ENCODE results near the gene EXOC7.
"Not testable (repeated sequence)": the region's sequence is repeated elsewhere in the genome, so short reads cannot be mapped to it uniquely, and the experiment has no call there.

EXOC7 gene

DNA sequence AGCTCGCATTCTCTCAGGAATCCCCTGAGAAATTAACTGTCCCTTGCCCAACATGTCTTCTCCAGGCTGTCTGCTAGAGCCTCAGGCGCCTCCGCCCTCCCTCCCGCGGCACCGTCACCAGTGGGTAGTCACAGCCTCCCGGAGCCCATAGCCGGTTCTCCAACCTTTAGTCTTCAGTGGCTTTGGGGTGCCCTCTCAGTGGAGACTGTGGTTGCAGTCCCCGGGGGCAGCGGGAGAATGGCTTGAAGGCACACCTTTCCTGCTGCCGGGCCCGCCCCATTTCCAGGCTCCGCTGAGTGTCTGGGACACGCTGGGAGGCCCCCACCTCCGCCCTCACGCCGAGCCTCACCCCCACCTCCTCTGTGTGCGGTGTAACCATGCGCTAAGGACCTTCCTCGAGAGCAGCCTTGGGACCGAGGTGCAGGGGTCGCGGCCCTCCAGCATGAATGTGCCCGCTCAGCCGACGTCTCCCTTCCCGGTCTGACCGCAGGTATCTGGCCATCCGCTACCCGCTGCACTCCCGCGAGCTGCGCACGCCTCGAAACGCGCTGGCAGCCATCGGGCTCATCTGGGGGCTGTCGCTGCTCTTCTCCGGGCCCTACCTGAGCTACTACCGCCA, 27.3 kb downstream of the EXOC7 start:
- DNase-seq (ENCODE audit: low read depth) = no peak

DNA sequence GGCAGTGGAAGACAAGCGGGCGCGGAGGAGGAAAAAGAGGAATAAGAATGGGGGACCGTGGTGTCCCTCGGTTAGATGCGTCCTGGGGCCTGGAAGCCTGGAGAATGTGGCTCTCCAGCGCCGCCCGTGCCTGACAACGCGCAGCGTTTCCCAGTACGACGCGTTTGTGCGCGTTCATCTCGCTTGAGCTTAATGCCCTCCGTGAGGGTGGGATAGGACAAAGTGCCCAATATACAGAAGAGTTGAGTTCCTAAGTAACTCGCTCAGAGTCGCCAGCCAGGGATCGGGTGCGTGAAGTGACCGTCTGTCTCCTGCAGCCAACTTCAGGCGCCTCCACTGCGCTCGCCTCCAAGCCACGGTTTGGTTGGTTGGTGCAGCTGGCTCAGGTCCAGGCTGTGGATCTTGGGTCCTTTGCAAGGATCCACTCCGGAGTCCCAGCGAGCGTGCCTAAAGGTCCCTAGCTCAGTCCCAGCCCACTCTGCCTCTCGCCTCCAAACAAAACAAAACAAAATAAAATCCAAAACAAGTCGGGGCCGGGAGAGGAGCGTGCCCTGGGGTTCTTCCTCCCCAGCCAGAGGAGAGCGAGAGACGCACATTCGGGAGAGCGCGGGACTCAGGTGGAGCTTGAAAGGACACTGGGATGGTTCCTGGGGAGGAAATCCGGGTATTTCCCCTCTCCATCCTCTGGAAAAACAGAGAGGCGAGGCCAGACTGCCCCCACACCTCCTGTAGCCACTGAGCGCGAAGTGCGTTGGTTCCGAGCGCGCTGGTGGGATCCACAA, 28.0 kb downstream of the EXOC7 start:
- no peak for DNase-seq (ENCODE audit: low read depth)

DNA sequence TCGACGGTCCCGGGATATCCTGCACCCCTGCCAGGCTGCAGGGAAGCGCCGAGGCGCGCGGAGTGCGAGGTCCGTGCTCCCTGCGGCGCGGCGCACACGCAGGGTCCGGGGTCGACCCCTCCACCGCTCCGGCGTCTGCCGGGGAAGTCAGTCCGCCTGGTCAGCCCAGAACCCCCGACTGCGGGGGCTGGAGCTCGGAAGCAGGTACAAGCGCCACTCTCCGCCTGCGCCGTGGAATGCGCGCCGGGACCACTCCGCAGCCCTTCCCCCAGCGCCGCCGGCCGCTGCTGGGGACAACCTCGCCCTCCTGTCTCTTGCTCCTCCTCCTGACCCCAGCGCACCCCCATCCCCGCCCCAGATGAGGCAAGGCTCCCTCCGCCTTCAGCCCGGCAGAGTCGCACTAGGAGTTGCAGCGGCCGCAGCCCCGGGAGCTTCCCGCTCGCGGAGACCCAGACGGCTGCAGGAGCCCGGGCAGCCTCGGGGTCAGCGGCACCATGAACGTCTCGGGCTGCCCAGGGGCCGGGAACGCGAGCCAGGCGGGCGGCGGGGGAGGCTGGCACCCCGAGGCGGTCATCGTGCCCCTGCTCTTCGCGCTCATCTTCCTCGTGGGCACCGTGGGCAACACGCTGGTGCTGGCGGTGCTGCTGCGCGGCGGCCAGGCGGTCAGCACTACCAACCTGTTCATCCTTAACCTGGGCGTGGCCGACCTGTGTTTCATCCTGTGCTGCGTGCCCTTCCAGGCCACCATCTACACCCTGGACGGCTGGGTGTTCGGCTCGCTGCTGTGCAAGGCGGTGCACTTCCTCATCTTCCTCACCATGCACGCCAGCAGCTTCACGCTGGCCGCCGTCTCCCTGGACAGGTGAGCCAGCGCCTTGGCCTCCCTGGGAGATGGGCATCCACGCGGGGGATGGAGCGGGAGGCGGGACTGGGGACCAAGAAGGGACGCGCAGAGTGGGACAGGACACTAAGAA, 28.9 kb downstream of the EXOC7 start, which contains the start of gene GALR2:
Gene GALR2, plus strand, starts transcription at position 392 of the 974 bp plus-strand sequence. Its CDS starts 103 bp downstream, at position 495.
- no peak for DNase-seq (ENCODE audit: low read depth)

DNA sequence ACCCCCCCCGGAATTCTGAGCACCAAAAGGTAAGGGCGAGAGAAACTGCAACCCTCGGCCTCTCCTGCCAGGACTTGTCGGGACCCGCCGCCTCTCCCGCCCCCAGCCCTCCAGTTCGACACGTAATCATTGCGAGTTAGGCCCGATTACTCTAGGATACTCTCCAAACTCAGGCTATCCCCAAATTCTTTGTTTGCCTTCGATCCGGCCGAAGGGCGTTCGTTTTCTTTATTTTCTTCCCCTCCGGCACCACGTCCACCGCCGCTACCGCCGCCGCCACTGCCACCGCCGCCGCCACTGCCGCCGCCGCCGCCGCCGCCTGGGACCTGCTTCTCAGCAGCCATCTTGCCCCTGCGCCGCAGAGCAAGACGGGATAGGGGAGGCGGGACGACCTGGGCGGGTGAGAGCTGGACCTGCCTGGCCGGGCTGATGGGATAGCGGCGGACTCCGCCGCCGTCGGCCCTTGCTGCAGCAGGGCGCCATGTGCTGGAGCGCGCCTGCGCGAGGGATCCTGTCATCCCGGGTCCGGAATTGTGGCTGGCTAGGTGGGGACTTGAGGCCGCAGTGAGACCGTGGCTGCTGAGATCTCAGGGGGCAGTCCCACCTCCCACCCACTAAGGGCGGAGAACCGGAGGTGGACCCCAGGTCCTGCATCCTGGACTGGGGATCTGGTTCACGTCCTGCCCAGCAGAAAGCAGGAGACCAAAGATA, 31.3 kb downstream of the EXOC7 start, which contains the start of gene SRP68:
Gene SRP68, minus strand, starts transcription at position 370 of the 711 bp plus-strand sequence. Its CDS starts 26 bp downstream, at position 344.
- DNase-seq (ENCODE audit: low read depth) = peak; percentile 74

DNA sequence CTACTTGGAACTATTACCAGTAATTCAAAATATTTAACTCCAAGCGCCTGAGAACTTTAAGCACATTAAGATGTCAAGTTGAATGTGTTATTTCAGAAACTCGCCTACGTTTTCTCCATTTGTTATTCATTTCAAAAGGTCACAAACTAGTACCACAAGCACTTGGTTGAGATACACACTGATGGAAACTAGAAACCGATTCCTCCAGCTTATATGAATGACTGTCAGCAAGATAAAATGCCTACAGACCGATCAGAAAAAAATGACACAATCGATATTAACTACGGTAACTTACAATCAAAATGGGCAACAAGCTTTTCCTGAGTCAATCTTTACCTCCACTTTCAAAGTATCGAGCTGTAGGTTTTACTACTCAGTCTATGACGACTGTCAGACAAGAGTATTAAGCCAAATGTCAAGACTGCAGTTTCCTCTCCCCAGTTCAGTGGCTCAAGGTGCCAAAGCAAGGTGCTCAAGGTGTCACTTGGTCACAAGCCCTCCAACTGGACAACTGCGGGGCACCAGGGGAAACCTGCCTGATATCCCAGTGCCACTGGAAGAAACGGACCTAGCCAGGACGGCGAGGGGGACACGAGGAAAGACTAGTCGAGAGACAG, 31.9 kb downstream of the EXOC7 start:
- no peak for DNase-seq (ENCODE audit: low read depth)

DNA sequence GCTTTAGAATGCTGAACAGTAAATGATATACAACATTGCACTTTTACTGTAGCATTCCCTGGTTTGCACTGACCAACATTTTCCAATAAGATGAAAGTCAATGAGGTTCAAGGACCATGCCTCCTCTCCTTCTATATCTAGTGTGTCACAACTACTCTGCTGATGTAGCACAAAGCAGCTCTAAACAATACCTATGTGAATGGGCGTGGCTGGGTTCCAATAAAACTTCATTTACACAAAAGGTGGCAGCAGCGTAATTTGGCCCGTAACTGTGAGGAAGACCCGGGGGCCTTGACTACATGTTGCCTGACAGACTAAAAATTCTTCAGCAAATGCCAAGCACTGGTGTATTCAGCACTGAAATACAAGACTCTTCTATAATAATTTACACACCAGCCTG, 37.8 kb downstream of the EXOC7 start:
- no peak for DNase-seq (ENCODE audit: low read depth)

DNA sequence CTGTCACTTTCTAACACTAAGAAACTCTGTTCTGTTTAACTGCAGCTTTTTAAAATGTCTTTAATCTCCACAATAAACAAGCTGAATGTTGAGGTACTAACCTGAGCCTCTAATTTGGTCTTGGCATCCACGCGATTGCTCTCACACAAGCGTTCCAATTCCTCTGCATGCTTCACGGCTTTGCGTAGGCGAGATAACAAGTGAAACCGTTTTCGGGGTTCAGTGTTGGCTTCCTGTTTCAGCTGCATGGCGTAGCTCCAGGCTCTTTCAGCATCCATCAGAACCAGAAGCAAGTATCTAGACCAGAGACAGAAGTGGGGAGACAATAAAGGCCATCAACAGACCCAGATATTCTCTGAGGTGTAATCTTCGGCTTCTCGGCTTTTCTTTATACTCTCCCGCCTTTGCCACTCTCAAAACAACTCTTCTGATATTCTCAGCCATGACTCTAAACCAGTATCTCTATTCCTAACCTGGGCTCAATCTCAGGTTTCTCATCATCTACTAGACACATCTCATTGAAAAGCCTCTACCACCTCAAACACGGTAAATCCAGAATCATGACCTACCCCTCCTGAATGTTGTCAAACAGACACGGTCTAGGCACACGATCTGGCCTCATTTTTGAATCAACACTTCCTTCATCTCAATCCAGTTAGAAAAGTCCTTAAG, 39.6 kb downstream of the EXOC7 start:
- no peak for DNase-seq (ENCODE audit: low read depth)

DNA sequence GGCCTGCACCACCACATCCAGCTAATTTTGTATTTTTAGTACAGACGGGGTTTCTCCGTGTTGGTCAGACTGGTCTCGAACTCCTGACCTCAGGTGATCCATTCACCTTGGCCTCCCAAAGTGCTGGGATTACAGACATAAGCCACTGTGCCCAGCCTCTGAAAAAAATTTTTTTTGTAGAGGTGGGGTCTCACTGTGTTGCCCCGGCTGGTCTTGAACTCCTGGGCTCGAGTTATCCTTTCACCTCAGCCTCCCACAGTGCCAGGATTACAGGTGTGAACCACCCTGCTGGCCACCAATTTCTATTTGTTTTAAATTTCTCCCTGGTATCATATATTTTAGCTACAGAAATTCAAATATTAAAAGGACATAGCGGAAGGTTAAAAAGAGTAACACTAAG, 45.3 kb downstream of the EXOC7 start:
- DNase-seq (ENCODE audit: low read depth) = not testable (repeated sequence)

DNA sequence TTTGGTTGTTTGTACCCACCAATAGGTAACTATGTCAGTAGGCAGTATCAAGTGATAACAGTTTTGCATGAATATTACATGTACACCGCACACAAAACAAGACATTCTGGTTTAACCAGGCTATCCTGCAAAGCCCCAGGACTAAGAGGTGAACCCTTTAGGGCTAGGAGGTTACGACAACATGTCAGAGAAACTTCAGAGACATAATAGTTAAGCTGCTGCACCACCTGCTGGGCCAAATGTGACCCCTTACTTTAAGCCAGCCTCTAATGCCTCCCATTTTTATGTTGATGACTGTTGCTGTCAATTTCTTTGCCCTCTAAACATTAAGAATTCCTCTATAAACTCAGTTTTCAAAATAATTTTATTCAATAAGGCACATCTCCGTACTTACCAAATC, 46.7 kb downstream of the EXOC7 start:
- DNase-seq (ENCODE audit: low read depth) = no peak

DNA sequence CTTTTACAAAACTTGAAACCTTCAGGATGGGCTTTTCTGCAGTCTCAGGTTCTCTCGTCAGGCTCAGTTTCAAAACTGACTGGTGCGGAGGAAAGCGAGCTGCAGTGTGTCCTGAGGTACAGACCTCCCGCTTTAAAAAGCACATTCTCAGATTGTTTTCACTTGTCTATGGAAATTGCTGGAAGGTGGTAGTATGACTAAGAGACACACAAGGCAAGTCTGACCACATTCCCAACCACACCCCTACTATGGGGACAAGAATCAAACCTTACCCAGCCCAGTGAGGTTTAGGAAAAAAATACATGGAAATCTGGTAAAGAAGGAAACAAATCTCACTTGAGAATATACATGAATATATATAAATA, 49.5 kb downstream of the EXOC7 start:
- no peak for DNase-seq (ENCODE audit: low read depth)

DNA sequence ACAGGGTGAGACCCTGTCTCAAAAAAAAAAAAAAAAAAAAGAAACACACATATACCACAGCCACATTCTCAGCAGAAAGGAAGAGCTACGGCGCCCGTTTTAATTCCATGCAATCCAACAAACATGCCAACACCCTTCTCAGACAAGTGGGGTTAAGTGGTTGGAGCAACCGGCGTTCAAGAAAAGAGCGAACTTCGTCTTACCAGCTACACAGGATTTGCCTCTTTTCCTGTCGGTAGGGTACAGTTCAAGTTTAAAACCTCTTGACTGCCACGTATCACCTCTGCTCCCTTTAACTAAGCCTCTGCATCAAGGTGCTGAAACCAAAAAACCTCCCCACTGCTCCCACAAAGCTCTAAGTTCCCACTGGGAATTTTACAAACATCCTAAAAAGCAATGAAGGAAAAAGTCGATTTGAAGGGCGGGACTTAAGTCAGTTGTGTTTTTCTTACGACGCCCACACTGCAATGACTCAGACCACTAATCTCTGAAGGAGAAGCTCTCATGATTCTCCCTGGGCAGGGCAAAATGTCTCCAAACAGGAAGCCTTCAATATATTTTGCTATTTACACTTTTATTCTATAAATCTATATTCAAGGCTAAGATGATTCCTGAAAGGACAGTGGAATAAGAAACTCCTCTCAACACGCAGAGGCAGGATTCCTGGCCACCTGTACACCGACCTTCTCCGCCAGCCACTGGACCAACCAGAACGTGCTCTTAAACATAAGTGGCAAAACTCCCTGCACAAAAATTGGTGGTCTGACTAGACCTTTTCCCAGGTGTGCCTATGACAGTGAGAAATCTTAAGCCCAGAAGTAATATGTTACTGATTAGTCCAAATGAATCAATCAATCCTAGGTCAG, 50.1 kb downstream of the EXOC7 start:
- DNase-seq (ENCODE audit: low read depth) = no peak

DNA sequence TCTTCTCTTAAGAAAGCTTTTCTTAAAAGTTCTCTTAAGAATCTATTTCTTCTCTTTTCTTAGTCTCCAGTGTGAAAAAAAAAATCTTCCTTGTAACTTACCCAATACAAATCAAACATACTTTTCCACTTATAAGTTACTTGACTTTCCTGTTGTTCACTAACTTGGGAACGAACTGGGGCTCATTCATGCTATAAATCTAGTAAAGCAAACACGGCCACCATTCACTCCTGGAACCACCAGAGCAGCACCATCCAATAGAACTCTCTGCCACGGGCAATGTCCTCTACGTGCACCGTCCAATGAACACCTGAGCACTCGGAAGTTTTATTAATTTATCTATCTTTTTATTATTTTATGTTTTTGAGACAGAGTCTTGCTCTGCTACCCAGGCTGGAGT, 52.0 kb downstream of the EXOC7 start:
- DNase-seq (ENCODE audit: low read depth) = no peak

DNA sequence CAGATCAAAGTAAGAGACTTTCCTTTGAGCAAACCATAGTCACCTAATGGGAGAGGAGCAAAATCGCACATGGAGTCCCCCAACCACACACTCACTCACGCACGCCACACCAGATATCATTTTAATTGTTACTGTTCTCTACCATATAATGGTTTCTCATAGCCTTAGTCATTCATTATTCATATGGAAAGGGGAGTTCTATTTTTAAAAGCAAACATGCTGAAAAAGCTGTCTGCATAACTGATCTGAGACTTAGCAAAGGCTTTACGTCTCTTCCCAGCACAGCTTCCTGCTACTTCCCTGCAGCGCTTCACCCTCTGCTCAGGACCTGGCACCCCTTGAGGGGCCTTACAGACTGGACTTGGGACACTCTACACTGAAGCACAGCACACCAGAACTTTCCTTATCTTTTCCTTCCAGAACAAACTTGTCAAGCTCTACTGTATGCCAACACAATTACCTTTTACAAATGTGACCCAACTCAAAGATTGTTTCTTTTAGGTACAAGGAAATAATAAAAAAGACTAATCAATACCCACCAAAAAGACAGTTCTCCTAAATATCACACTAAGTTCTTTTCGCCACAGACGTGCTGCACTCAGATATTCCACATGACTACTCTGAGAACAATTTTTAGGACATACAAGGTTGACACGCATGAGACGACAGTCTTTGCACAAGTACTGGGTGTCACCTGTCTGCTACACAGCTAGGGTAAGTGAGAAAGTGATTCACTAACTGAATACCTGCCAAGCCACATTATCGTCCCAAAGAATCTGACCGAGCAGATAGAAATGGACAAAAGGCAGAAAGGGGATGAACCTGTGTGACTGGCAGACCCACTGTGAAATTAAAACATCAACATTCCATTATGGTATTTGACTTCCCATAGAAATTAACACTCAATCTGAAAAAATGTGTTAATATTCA, 52.8 kb downstream of the EXOC7 start:
- no peak for DNase-seq (ENCODE audit: low read depth)

DNA sequence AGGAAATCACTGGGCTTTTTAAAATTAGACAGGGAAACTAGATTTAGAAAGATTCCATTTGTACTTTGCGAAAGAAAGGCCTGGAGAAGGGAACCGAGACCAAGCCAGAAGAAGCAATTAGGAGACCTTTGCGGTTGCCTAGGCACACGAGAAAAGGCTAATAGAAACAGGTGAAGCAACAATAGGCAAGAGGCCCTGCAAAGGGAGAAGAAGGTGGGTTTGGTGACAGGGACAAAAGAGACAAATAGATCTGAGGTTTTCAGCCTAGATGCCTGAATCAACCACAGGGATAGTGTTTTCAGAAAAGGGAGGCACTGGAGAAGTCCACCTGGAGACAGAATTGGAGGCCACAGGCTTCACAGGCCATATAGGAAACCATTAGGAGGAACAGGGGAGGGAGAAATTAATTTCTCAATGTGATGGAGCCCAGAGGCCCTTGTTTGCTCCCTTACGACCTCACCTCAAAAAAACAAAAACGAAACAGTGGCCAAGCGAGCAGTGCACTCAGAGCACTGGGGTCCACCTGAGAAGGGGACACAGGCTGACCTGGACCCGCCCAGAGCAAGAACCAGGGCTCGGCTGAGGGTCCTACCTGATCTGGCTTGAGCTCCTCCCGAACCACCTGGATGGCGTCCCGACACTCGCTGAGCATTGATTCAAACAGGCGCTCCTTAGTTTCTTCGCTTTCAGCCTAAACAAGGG, 53.6 kb downstream of the EXOC7 start:
- DNase-seq (ENCODE audit: low read depth) = no peak

DNA sequence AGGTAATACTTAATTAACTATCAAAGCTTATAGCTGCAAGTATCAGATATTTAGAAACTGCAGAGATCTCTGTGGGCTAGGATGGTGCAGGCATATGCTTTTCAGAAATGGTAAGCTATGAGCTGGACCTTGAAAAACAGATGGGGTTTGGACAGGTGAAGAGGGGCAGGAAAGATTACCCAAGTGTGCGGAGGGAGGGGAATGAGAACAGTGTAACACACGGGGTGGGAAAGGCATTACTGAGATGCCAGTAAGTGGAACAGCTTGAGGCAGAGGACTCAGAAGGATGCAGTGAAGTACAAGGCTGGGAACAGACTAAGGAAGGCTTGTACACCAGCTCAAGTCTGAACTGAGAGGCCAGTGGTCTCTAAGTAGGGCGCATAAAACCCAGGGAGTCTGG, 54.3 kb downstream of the EXOC7 start:
- no peak for DNase-seq (ENCODE audit: low read depth)

DNA sequence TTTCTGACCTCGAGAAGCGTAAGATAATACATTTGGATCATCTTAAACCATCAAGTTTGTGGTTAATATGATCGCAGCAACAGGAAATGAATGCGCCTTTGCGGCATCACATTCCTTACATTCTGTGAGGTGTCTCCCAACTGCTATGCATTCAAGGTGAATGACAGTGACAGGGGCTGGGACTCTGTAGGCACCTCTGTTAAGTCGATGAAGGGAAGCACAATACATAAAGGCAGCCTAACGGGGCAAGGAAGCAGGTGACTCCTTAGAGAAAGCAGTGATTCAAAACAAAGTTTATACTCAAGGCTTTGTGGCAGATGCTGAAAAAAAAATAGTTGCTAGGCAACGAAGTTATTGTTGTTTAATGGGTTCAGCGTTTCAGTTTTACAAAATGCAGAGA, 54.9 kb downstream of the EXOC7 start:
- DNase-seq (ENCODE audit: low read depth) = no peak

DNA sequence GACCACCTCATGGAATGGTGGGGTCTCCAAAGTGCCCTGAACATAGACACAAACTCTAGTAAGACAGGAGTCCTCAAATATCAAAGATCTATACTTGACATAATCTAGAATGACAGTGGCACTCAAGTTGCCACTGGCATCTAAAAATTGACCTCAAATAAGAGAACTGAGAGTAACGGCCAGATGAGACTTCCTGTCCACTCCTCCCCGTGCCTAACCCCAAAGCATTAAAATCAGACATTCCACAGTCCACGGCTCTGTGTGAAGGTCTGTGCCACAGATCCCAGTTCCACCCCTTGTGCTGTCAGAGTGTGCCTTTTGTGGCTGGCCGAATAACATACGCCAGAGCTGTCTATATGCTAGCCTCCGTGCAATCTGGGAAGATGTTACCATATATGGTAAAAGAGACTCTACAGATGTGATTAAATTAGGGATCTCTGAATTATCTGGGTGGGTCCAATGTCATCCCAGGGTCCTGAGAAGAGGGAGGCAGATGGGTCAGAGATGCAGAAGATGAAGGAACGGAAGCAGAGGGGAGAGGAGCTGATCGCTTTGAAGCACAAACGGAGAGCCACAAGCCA, 55.5 kb downstream of the EXOC7 start:
- DNase-seq (ENCODE audit: low read depth) = no peak

DNA sequence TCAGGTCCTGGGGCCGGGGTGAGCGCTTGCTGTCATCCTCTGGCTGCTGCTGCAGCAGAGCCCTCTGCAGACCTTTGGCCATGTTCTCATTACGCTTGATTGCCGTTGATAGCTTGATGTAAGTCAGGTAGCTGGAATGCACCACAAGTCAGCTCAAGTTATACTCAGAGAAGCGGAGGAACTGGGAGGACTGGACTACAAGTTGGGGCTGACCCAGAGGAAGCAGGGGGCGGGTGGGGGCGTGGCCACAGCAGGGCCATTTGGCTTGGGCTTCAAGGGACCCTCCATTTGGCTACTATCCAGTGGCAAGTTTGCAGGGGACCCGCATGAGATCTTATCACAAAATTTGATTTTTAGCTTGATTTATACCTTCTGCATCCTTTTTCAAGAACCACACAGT, 57.5 kb downstream of the EXOC7 start:
- no peak for DNase-seq (ENCODE audit: low read depth)
